IMR-90 (cell line): Measurements from ENCODE around the gene HES1. TPM values are rescaled to one million over a fixed set of nuclear protein-coding genes. Genes with fewer than 3 reads are reported as not detected.

Source experiments
- ATAC-seq: fragments of 200-7000 bp; cut with Tn5 transposase; 2 replicates; pipeline ENCODE4 v1.9.1; 2020; ENCODE audit warnings: low read depth, mild to moderate bottlenecking, moderate library complexity
- BruUV-seq: library from RNA; stranded (reverse); fragments of 400-500 nt; replicated peaks from 2 replicates; lab custom pipeline; 2021; lab: Mats Ljungman, UMichigan
- CTCF ChIA-PET: fragments of 300-600 bp; formaldehyde crosslinking; extraction: SDS; loops from one replicate; lab custom pipeline; 2021; ENCODE audit warnings: antibody characterized with exemption; lab: Yijun Ruan, JAX
- POLR2A ChIA-PET: fragments of 300-600 bp; sonication (Branson Sonifier 250); formaldehyde crosslinking; loops from one replicate; lab custom pipeline; 2022; ENCODE audit warnings: antibody characterized with exemption; ENCODE audit not compliant: unreplicated experiment; lab: Charles Lee
- DNase-seq: peaks from one replicate; pipeline ENCODE4 v3.0.0; 2013
- H2AFZ ChIP-seq: replicated peaks from 2 replicates; pipeline ENCODE3; 2013; ENCODE audit warnings: low read length, mild to moderate bottlenecking; ENCODE audit not compliant: poor library complexity
- H2AK5ac ChIP-seq: 2 replicates; pipeline ENCODE4 v1.6.1; 2013; ENCODE audit warnings: low read depth, low read length, inconsistent platforms
- H2AK9ac ChIP-seq: replicated peaks from 2 replicates; pipeline ENCODE3; 2013; ENCODE audit warnings: mild to moderate bottlenecking, low read depth, low read length, moderate library complexity; ENCODE audit not compliant: poor library complexity
- H2BK120ac ChIP-seq: 2 replicates; pipeline ENCODE4 v1.6.1; 2013; ENCODE audit warnings: low read depth, low read length, inconsistent platforms
- H2BK15ac ChIP-seq: 3 replicates; pipeline ENCODE4 v1.6.1; 2013; ENCODE audit warnings: low read depth, low read length, inconsistent platforms
- H2BK20ac ChIP-seq: 2 replicates; pipeline ENCODE4 v1.6.1; 2013; ENCODE audit warnings: low read depth, mild to moderate bottlenecking, inconsistent platforms, low read length, moderate library complexity
- H2BK5ac ChIP-seq: 2 replicates; pipeline ENCODE4 v1.6.1; 2013; ENCODE audit warnings: mild to moderate bottlenecking, low read depth, low read length, inconsistent platforms; ENCODE audit not compliant: poor library complexity, severe bottlenecking
- H3K14ac ChIP-seq: replicated peaks from 2 replicates; pipeline ENCODE4 v1.6.1; 2013; ENCODE audit warnings: low read depth, low read length, inconsistent platforms
- H3K18ac ChIP-seq: 2 replicates; pipeline ENCODE4 v1.6.1; 2013; ENCODE audit warnings: low read depth, low read length, control low read depth
- H3K23ac ChIP-seq: 2 replicates; pipeline ENCODE4 v1.6.1; 2013; ENCODE audit warnings: low read depth, low read length, inconsistent platforms
- H3K27ac ChIP-seq: 2 replicates; pipeline ENCODE4 v1.5.1; 2013; ENCODE audit warnings: mild to moderate bottlenecking, control low read depth, low read length; ENCODE audit not compliant: insufficient read depth
- H3K27me3 ChIP-seq: 2 replicates; pipeline ENCODE4 v1.6.1; 2013; ENCODE audit warnings: low read length; ENCODE audit not compliant: control insufficient read depth, insufficient read depth
- H3K36me3 ChIP-seq: 2 replicates; pipeline ENCODE4 v1.6.1; 2013; ENCODE audit warnings: low read length, mixed read lengths; ENCODE audit not compliant: control insufficient read depth, insufficient read depth
- H3K4ac ChIP-seq: 2 replicates; pipeline ENCODE4 v1.6.1; 2013; ENCODE audit warnings: low read depth, low read length, inconsistent platforms
- H3K4me1 ChIP-seq: 2 replicates; pipeline ENCODE4 v1.6.1; 2013; ENCODE audit warnings: low read length, mixed read lengths; ENCODE audit not compliant: control insufficient read depth, insufficient read depth
- H3K4me2 ChIP-seq: 2 replicates; pipeline ENCODE4 v1.6.1; 2013; ENCODE audit warnings: low read depth, mild to moderate bottlenecking, control low read depth, low read length, moderate library complexity
- H3K4me3 ChIP-seq: 2 replicates; pipeline ENCODE4 v1.5.1; 2013; ENCODE audit warnings: low read depth, mild to moderate bottlenecking, control low read depth, low read length, moderate library complexity; ENCODE audit not compliant: insufficient read depth
- H3K56ac ChIP-seq: 2 replicates; pipeline ENCODE4 v1.6.1; 2013; ENCODE audit warnings: low read length, inconsistent platforms; ENCODE audit not compliant: insufficient read depth; ENCODE audit errors: extremely low read depth
- H3K79me1 ChIP-seq, 2 experiments: 2 replicates each; pipeline ENCODE4 v1.6.1; 2013; ENCODE audit warnings: low read length in 2 of 2, inconsistent platforms in 1 of 2, low read depth in 1 of 2
- H3K9ac ChIP-seq: 2 replicates; pipeline ENCODE4 v1.6.1; 2013; ENCODE audit warnings: low read depth, low read length, control low read depth
- H3K9me1 ChIP-seq: 2 replicates; pipeline ENCODE4 v1.6.1; 2013; ENCODE audit warnings: low read length, inconsistent platforms; ENCODE audit not compliant: insufficient read depth
- H3K9me3 ChIP-seq: 2 replicates; pipeline ENCODE4 v1.6.1; 2013; ENCODE audit warnings: low read length; ENCODE audit not compliant: control insufficient read depth, insufficient read depth
- H4K20me1 ChIP-seq: 2 replicates; pipeline ENCODE4 v1.6.1; 2013; ENCODE audit warnings: low read length, inconsistent platforms; ENCODE audit not compliant: insufficient read depth
- H4K5ac ChIP-seq: 2 replicates; pipeline ENCODE4 v1.6.1; 2013; ENCODE audit warnings: mild to moderate bottlenecking, low read depth, low read length, control low read depth
- H4K8ac ChIP-seq, 2 experiments: 2 replicates each; pipeline ENCODE4 v1.6.1; 2013; ENCODE audit warnings: low read depth in 2 of 2, low read length in 2 of 2, control low read depth in 1 of 2, inconsistent platforms in 1 of 2
- H4K91ac ChIP-seq: 2 replicates; pipeline ENCODE4 v1.6.1; 2013; ENCODE audit warnings: low read depth, low read length, inconsistent platforms; ENCODE audit not compliant: insufficient read depth
- CHD1 ChIP-seq: IDR thresholded peaks from 2 replicates; pipeline ENCODE4 v1.6.1; 2012; ENCODE audit warnings: low read depth, low read length, improper control_type of control experiment
- RAD21 ChIP-seq: IDR thresholded peaks from 2 replicates; pipeline ENCODE4 v1.6.1; 2012; ENCODE audit warnings: low read length, improper control_type of control experiment
- RCOR1 ChIP-seq: IDR thresholded peaks from 2 replicates; pipeline ENCODE4 v1.6.1; 2012; ENCODE audit warnings: mild to moderate bottlenecking, low read length, improper control_type of control experiment; ENCODE audit not compliant: insufficient replicate concordance
- SMC3 ChIP-seq: fragments of 150-350 bp; IDR thresholded peaks from 2 replicates; pipeline ENCODE4 v1.6.1; 2016; ENCODE audit warnings: low read depth, mild to moderate bottlenecking, antibody characterized with exemption, low read length, moderate library complexity
- WGBS, 2 experiments: methylation state at CpG; one replicate each; pipeline versions ENCODE4 v1.1.5 to v1.1.7; 2013; ENCODE audit warnings: missing lambda C conversion rate in 2 of 2; ENCODE audit not compliant: insufficient read length in 1 of 2; ENCODE audit errors: extremely low coverage in 2 of 2; 5-methylcytosine and 5-hydroxymethylcytosine counted together
- dilution Hi-C: fragments of 300-500 bp; cut with HindIII; formaldehyde crosslinking; loops from one replicate; pipeline ENCODE4 v1.14.3; 2018; ENCODE audit warnings: low sequenced_read_pairs; ENCODE audit not compliant: unreplicated experiment
- in situ Hi-C: fragments of 300-500 bp; cut with MboI; formaldehyde crosslinking; loops from 3 replicates; pipeline ENCODE4 v1.14.3; 2019; ENCODE audit warnings: low sequenced_read_pairs, inconsistent platforms, mixed read lengths
- intact Hi-C: fragments of 100-400 bp; cut with micrococcal nuclease; formaldehyde crosslinking; loops from 2 replicates; pipeline ENCODE4 v1.10.0; 2022
- polyA plus RNA-seq, 3 experiments: library from polyadenylated mRNA; depleted of rRNA; stranded (reverse); fragments of >200 nt; gene quantifications; 2 replicates each; pipeline ENCODE4 v1.2.3, GENCODE V29; 2012; ENCODE audit warnings: low replicate concordance in 1 of 3
- total RNA-seq: library from RNA; depleted of rRNA; stranded (reverse); fragments of >200 nt; gene quantifications from 2 replicates; pipeline ENCODE4 v1.2.3, GENCODE V29; 2012

The HES1 gene
- total and polyA plus RNA-seq, 2 of the 4 experiments (the other 2 are of a cell fraction) = 3.6 to 6.7 TPM

- Histone ChIP-seq H4K20me1 (no peaks in the 10 kb centered on the region), H3K23ac (no peak overlapping the region), H2BK5ac (no peak overlapping the region), H3K18ac (no peak overlapping the region), H3K14ac (no peak overlapping the region), H2AK9ac (no peak overlapping the region), H3K4me1 (no peaks in the 10 kb centered on the region), H2BK15ac (no peak overlapping the region), H4K5ac (no peak overlapping the region), H3K27me3 (peaks cover 85% of the 10 kb centered on the region), H3K9ac (no peak overlapping the region), H4K8ac (no peak overlapping the region), H2AFZ (no peak overlapping the region), H4K91ac (no peak overlapping the region), H3K56ac (no peak overlapping the region), H3K27ac (no peak overlapping the region), H3K36me3 (no peaks in the 10 kb centered on the region), H3K4me2 (no peak overlapping the region), H2BK20ac (no peak overlapping the region), H3K9me3 (no peaks in the 10 kb centered on the region), H3K79me1 (no peaks in the 10 kb centered on the region), H3K9me1 (no peaks in the 10 kb centered on the region), H3K4ac (no peak overlapping the region), H3K4me3 (no peak overlapping the region), H2BK120ac (no peak overlapping the region), H2AK5ac (no peak overlapping the region)
- dilution Hi-C loops (no loop called here), in situ Hi-C loops (no loop called here), intact Hi-C loops (no loop called here)
- no TSS peak for BruUV-seq
- ChIA-PET CTCF (no interaction called here), POLR2A (no interaction called here)
- ATAC-seq = no peak
- WGBS, 2 experiments = no CpG with 5 or more reads among the region's 5 CpGs
- TF ChIP-seq CHD1 (no peak), RCOR1 (no peak), SMC3 (no peak), RAD21 (no peak)
- DNase-seq = no peak
Measured at GRCh38 chr3:194102436-194102835, 33.5 kb upstream of the HES1 start.
